HG03342 (cell line): Measurements from ENCODE around the gene COL25A1.
"Not testable (repeated sequence)": the region's sequence is repeated elsewhere in the genome, so short reads cannot be mapped to it uniquely, and the experiment has no call there.

ENCODE experiments used
- ATAC-seq: cut with Tn5 transposase; IDR thresholded peaks from one replicate; pipeline ENCODE4 v1.9.1; 2021; ENCODE audit warnings: mild to moderate bottlenecking, moderate library complexity; ENCODE audit not compliant: unreplicated experiment

The COL25A1 gene

GRCh38 chr4:108972613-108973283, 329.7 kb downstream of the COL25A1 start:
- ATAC-seq, result no peak

- ATAC-seq, result no peak
Observed at GRCh38 chr4:108971473-108971872, 331.0 kb downstream of the COL25A1 start.

GRCh38 chr4:108965472-108966076, 336.9 kb downstream of the COL25A1 start:
- ATAC-seq, result no peak

- no peak for ATAC-seq
Observed at GRCh38 chr4:108965016-108965415, 337.4 kb downstream of the COL25A1 start.

GRCh38 chr4:108963910-108964309, 338.5 kb downstream of the COL25A1 start:
- no peak for ATAC-seq

GRCh38 chr4:108959491-108959890, 343.0 kb downstream of the COL25A1 start:
- ATAC-seq, result no peak

- no peak for ATAC-seq
Observed at GRCh38 chr4:108954880-108955279, 347.6 kb downstream of the COL25A1 start.

- no peak for ATAC-seq
Observed at GRCh38 chr4:108953941-108954340, 348.5 kb downstream of the COL25A1 start.

- ATAC-seq, result no peak
Observed at GRCh38 chr4:108950158-108950915, 352.1 kb downstream of the COL25A1 start.

- no peak for ATAC-seq
Observed at GRCh38 chr4:108947526-108947925, 354.9 kb downstream of the COL25A1 start.

GRCh38 chr4:108946237-108946636, 356.2 kb downstream of the COL25A1 start:
- no peak for ATAC-seq

- ATAC-seq, result no peak
Observed at GRCh38 chr4:108943976-108944591, 358.4 kb downstream of the COL25A1 start.

- no peak for ATAC-seq
Observed at GRCh38 chr4:108943371-108943770, 359.1 kb downstream of the COL25A1 start.

GRCh38 chr4:108941904-108942430, 360.5 kb downstream of the COL25A1 start:
- ATAC-seq, result no peak

GRCh38 chr4:108940634-108941033, 361.8 kb downstream of the COL25A1 start:
- ATAC-seq, result no peak

- ATAC-seq, result no peak
Observed at GRCh38 chr4:108940149-108940548, 362.3 kb downstream of the COL25A1 start.

- ATAC-seq, result no peak
Observed at GRCh38 chr4:108937066-108937465, 365.4 kb downstream of the COL25A1 start.

- not testable (repeated sequence) for ATAC-seq
Observed at GRCh38 chr4:108933925-108934324, 368.5 kb downstream of the COL25A1 start.

- no peak for ATAC-seq
Observed at GRCh38 chr4:108933046-108933445, 369.4 kb downstream of the COL25A1 start.

- no peak for ATAC-seq
Observed at GRCh38 chr4:108931926-108932325, 370.5 kb downstream of the COL25A1 start.

GRCh38 chr4:108930186-108930585, 372.3 kb downstream of the COL25A1 start:
- ATAC-seq, result no peak
